Motor neuron (in vitro differentiated cells): ENCODE results near the gene SPINT4. TPM values are rescaled to one million over a fixed set of nuclear protein-coding genes. Genes with fewer than 3 reads are reported as not detected.
"Not testable (repeated sequence)": the region's sequence is repeated elsewhere in the genome, so short reads cannot be mapped to it uniquely, and the experiment has no call there.

Experiments used
- ATAC-seq, 8 experiments: fragments of 200-7000 bp; cut with Tn5 transposase; replicated peaks in 6 of 8; 2 replicates each; pipeline ENCODE4 v1.8.0; 2021; ENCODE audit warnings: mild to moderate bottlenecking in 8 of 8, moderate library complexity in 8 of 8
- H3K27ac ChIP-seq, 2 donors: fragments of 250-450 bp; sonication (Bioruptor Pico); 2 replicates each; pipeline ENCODE4 v1.9.0; 2021; ENCODE audit warnings: antibody characterized with exemption in 2 of 2, mild to moderate bottlenecking in 2 of 2, moderate library complexity in 1 of 2
- H3K4me1 ChIP-seq, 2 donors: fragments of 250-450 bp; sonication (Bioruptor Pico); replicated peaks in 1 of 2; 2 replicates each; pipeline ENCODE4 v1.6.1; 2021; ENCODE audit warnings: antibody characterized with exemption in 2 of 2, mild to moderate bottlenecking in 2 of 2, moderate library complexity in 1 of 2
- H3K4me3 ChIP-seq, 5 donors: fragments of 250-450 bp; sonication (Bioruptor Pico); 2 replicates each; pipeline ENCODE4 v1.9.0; 2021; ENCODE audit warnings: antibody characterized with exemption in 5 of 5, mild to moderate bottlenecking in 5 of 5, moderate library complexity in 4 of 5
- WGBS, 10 experiments: fragments of 450-650 bp; shearing (Covaris generic); methylation state at CpG; one replicate each; pipeline ENCODE4 v1.0.0; 2022; 5-methylcytosine and 5-hydroxymethylcytosine counted together
- in situ Hi-C, 9 experiments: fragments of 400-800 bp; cut with MboI; loops; one replicate each; pipeline ENCODE4 v1.15.0; 2021; ENCODE audit warnings: low sequenced_read_pairs in 9 of 9, low pct_unique_long_range_greater_than_20kb in 2 of 9; ENCODE audit not compliant: unreplicated experiment in 9 of 9
- total RNA-seq, 8 experiments: library from RNA; unstranded; fragments of 300-600 nt; gene quantifications; 2 replicates each; pipeline versions ENCODE4 v1.2.3 to v1.2.4, GENCODE V29; 2022

The SPINT4 gene
- total RNA-seq, 8 experiments from 2014 or later = not detected

- ATAC-seq = no peak
- WGBS, 10 experiments = 77 to 100% (median 85%) methylated on average over 1 to 5 of the region's 23 CpGs; no CpG with 5 or more reads in 6 of the 10 experiments
- no peak overlapping the region for H3K4me3 ChIP-seq
- no peak overlapping the region for H3K27ac ChIP-seq
- H3K4me1 ChIP-seq = no peaks in the 10 kb centered on the region
- in situ Hi-C loops = no loop called here
These were observed 13.8 kb downstream of the SPINT4 start for GRCh38 chr20:45735988-45736387.

GRCh38 chr20:45742596-45742995 lies 20.4 kb downstream of the SPINT4 start:
- WGBS, 10 experiments = 38 to 100% (median 67%) methylated on average over 2 to 4 of the region's 4 CpGs; no CpG with 5 or more reads in 1 of the 10 experiments

GRCh38 chr20:45745015-45745414 lies 22.9 kb downstream of the SPINT4 start:
- in situ Hi-C loops = no loop called here
- no peaks in the 10 kb centered on the region for H3K4me1 ChIP-seq
- ATAC-seq = no peak

More at GRCh38 chr20:45742596-45742995, 20.4 kb downstream of the SPINT4 start:
- no peak for ATAC-seq
- in situ Hi-C loops = no loop called here
- Histone ChIP-seq H3K4me3 (no peak overlapping the region), H3K27ac (no peak overlapping the region), H3K4me1 (no peaks in the 10 kb centered on the region)

GRCh38 chr20:45751721-45752120 lies 29.6 kb downstream of the SPINT4 start:
- Histone ChIP-seq H3K4me1 (no peaks in the 10 kb centered on the region), H3K27ac (no peak overlapping the region), H3K4me3 (no peak overlapping the region)
- 31 to 100% (median 90%) methylated on average over 1 of the region's 1 CpG; no CpG with 5 or more reads in 4 of the 10 experiments for WGBS, 10 experiments
- in situ Hi-C loops = loop anchor here in 5 of 9 experiments (25.0 kb wide), 3 partner anchors 189 to 439 kb away; partner anchors contain the start of genes MATN4 (in 2 of the 5), RBPJL (in 2 of the 5) and SYS1 (in 1 of the 5)
- peak in 2 of 8 experiments; percentile 84 to 97 for ATAC-seq

More at GRCh38 chr20:45745015-45745414, 22.9 kb downstream of the SPINT4 start:
- H3K4me3 ChIP-seq = no peak overlapping the region
- H3K27ac ChIP-seq = no peak overlapping the region

- H3K4me3 ChIP-seq = no peak overlapping the region
- ATAC-seq = peak in 2 of 8 experiments; percentile 38 to 56
- no peak overlapping the region for H3K27ac ChIP-seq
- no peaks in the 10 kb centered on the region for H3K4me1 ChIP-seq
- in situ Hi-C loops = loop anchor here in 5 of 9 experiments (25.0 kb wide), 3 partner anchors 190 to 440 kb away; partner anchors contain the start of genes MATN4 (in 2 of the 5), RBPJL (in 2 of the 5) and SYS1 (in 1 of the 5)
- 78 to 94% (median 83%) methylated on average over 2 to 3 of the region's 3 CpGs; no CpG with 5 or more reads in 3 of the 10 experiments for WGBS, 10 experiments
These were observed 30.6 kb downstream of the SPINT4 start for GRCh38 chr20:45752746-45753145.

GRCh38 chr20:45758096-45758495 lies 35.9 kb downstream of the SPINT4 start:
- no peaks in the 10 kb centered on the region for H3K4me1 ChIP-seq
- WGBS, 10 experiments = 71 to 82% (median 82%) methylated on average over 1 to 2 of the region's 4 CpGs; no CpG with 5 or more reads in 7 of the 10 experiments
- H3K27ac ChIP-seq = no peak overlapping the region
- no peak for ATAC-seq
- no peak overlapping the region for H3K4me3 ChIP-seq
- in situ Hi-C loops = loop anchor here in 5 of 9 experiments (25.0 kb wide), 3 partner anchors 196 to 446 kb away; partner anchors contain the start of genes MATN4 (in 2 of the 5), RBPJL (in 2 of the 5) and SYS1 (in 1 of the 5)

GRCh38 chr20:45759921-45760320 lies 37.8 kb downstream of the SPINT4 start:
- not testable (repeated sequence) for H3K27ac ChIP-seq, H3K4me1 ChIP-seq, H3K4me3 ChIP-seq, ATAC-seq
- in situ Hi-C loops = loop anchor here in 5 of 9 experiments (25.0 kb wide), 3 partner anchors 198 to 448 kb away; partner anchors contain the start of genes MATN4 (in 2 of the 5), RBPJL (in 2 of the 5) and SYS1 (in 1 of the 5)
- 74% methylated on average over 6 of the region's 8 CpGs; no CpG with 5 or more reads in 9 of the 10 experiments for WGBS, 10 experiments

GRCh38 chr20:45761966-45762365 lies 39.8 kb downstream of the SPINT4 start:
- H3K4me3 ChIP-seq, ATAC-seq, H3K4me1 ChIP-seq, H3K27ac ChIP-seq: not testable (repeated sequence)
- WGBS, 10 experiments = 80 to 100% (median 89%) methylated on average over 1 to 8 of the region's 12 CpGs; no CpG with 5 or more reads in 7 of the 10 experiments
- in situ Hi-C loops = loop anchor here in 5 of 9 experiments (25.0 kb wide), 3 partner anchors 200 to 450 kb away; partner anchors contain the start of genes MATN4 (in 2 of the 5), RBPJL (in 2 of the 5) and SYS1 (in 1 of the 5)

GRCh38 chr20:45764618-45765282 lies 42.6 kb downstream of the SPINT4 start:
- H3K4me3 ChIP-seq, H3K27ac ChIP-seq, ATAC-seq, H3K4me1 ChIP-seq: not testable (repeated sequence)
- in situ Hi-C loops = loop anchor here in 5 of 9 experiments (25.0 kb wide), 3 partner anchors 202 to 452 kb away; partner anchors contain the start of genes MATN4 (in 2 of the 5), RBPJL (in 2 of the 5) and SYS1 (in 1 of the 5)
- 0 to 100% (median 84%) methylated on average over 1 to 12 of the region's 13 CpGs for WGBS, 10 experiments

GRCh38 chr20:45765307-45765875 lies 43.2 kb downstream of the SPINT4 start:
- in situ Hi-C loops = loop anchor here in 5 of 9 experiments (25.0 kb wide), 3 partner anchors 203 to 453 kb away; partner anchors contain the start of genes MATN4 (in 2 of the 5), RBPJL (in 2 of the 5) and SYS1 (in 1 of the 5)
- Histone ChIP-seq H3K4me1 (no peaks in the 10 kb centered on the region), H3K4me3 (no peak overlapping the region), H3K27ac (no peak overlapping the region)
- no peak for ATAC-seq
- 17 to 85% (median 58%) methylated on average over 1 to 4 of the region's 4 CpGs; no CpG with 5 or more reads in 1 of the 10 experiments for WGBS, 10 experiments

GRCh38 chr20:45765980-45766379 lies 43.8 kb downstream of the SPINT4 start:
- Histone ChIP-seq H3K27ac (no peak overlapping the region), H3K4me1 (peaks cover 0 to under 1% of the 10 kb centered on the region in 2 donors), H3K4me3 (no peak overlapping the region)
- no peak for ATAC-seq
- 50 to 100% (median 75%) methylated on average over 1 to 3 of the region's 3 CpGs; no CpG with 5 or more reads in 3 of the 10 experiments for WGBS, 10 experiments
- in situ Hi-C loops = loop anchor here in 5 of 9 experiments (25.0 kb wide), 3 partner anchors 204 to 454 kb away; partner anchors contain the start of genes MATN4 (in 2 of the 5), RBPJL (in 2 of the 5) and SYS1 (in 1 of the 5)

- in situ Hi-C loops = loop anchor here in 5 of 9 experiments (25.0 kb wide), 3 partner anchors 206 to 456 kb away; partner anchors contain the start of genes MATN4 (in 2 of the 5), RBPJL (in 2 of the 5) and SYS1 (in 1 of the 5)
- Histone ChIP-seq H3K4me1 (peaks cover 3 to 7% of the 10 kb centered on the region in 2 donors), H3K27ac (no peak overlapping the region), H3K4me3 (no peak overlapping the region)
- no peak for ATAC-seq
These were observed 46.3 kb downstream of the SPINT4 start for GRCh38 chr20:45768479-45768878.
